CD4-positive, CD25-positive, alpha-beta regulatory T cell (primary cell): Measurements from ENCODE around the gene TYMS. TPM values are rescaled to one million over a fixed set of nuclear protein-coding genes. Genes with fewer than 3 reads are reported as not detected.

Experiments used
- ATAC-seq, 2 donors: fragments of 150-1000 bp; cut with Tn5 transposase; one replicate each; pipeline ENCODE4 v1.10.0; 2021; ENCODE audit warnings: low read depth in 2 of 2, moderate number of reproducible peaks in 2 of 2, moderate library complexity in 1 of 2
- DNase-seq, 3 donors: peaks; one replicate each; pipeline versions ENCODE4 v3.0.0 to v3.0.0-alpha.2; 2012 to 2022; ENCODE audit warnings: mixed read lengths in 1 of 3
- H3K27ac ChIP-seq: one replicate; pipeline ENCODE4 v1.7.0; 2013; ENCODE audit warnings: mild to moderate bottlenecking, low read length; ENCODE audit not compliant: insufficient read depth, poor library complexity, severe bottlenecking
- H3K27me3 ChIP-seq: one replicate; pipeline ENCODE4 v1.7.0; 2013; ENCODE audit warnings: low read length; ENCODE audit not compliant: control insufficient read depth, insufficient read depth
- H3K36me3 ChIP-seq: one replicate; pipeline ENCODE4 v1.7.0; 2013; ENCODE audit warnings: mild to moderate bottlenecking, low read length, moderate library complexity; ENCODE audit not compliant: control insufficient read depth, insufficient read depth
- H3K4me1 ChIP-seq: 2 replicates; pipeline ENCODE4 v1.7.0; 2013; ENCODE audit warnings: mild to moderate bottlenecking, low read length; ENCODE audit not compliant: insufficient read depth, control insufficient read depth, poor library complexity, severe bottlenecking
- H3K4me3 ChIP-seq: one replicate; pipeline ENCODE4 v1.7.0; 2013; ENCODE audit warnings: low read depth, mild to moderate bottlenecking, low read length, moderate library complexity
- H3K9me3 ChIP-seq, 2 experiments: 1 replicate in 1 of 2; 2 replicates in 1 of 2; pipeline ENCODE4 v1.7.0; 2013; ENCODE audit warnings: low read length in 2 of 2, mild to moderate bottlenecking in 1 of 2, moderate library complexity in 1 of 2; ENCODE audit not compliant: control insufficient read depth in 2 of 2
- H3K27ac Mint-ChIP-seq, 3 donors: one replicate each; pipeline ENCODE4 v1.8.0; 2020 to 2022; ENCODE audit warnings: mild to moderate bottlenecking in 3 of 3, mixed read lengths in 3 of 3, moderate library complexity in 2 of 3
- H3K27me3 Mint-ChIP-seq: one replicate; pipeline ENCODE4 v1.8.0; 2022; ENCODE audit warnings: mild to moderate bottlenecking, mixed read lengths
- H3K36me3 Mint-ChIP-seq: one replicate; pipeline ENCODE4 v1.8.0; 2020; ENCODE audit warnings: mixed read lengths
- H3K4me1 Mint-ChIP-seq, 4 donors: one replicate each; pipeline ENCODE4 v1.8.0; 2020 to 2022; ENCODE audit warnings: mixed read lengths in 4 of 4, mild to moderate bottlenecking in 1 of 4
- H3K4me3 Mint-ChIP-seq, 4 donors: one replicate each; pipeline ENCODE4 v1.8.0; 2020 to 2022; ENCODE audit warnings: mild to moderate bottlenecking in 4 of 4, mixed read lengths in 4 of 4, moderate library complexity in 3 of 4
- H3K9me3 Mint-ChIP-seq, 7 donors: one replicate each; pipeline ENCODE4 v1.8.0; 2020 to 2022; ENCODE audit warnings: mixed read lengths in 7 of 7, mild to moderate bottlenecking in 3 of 7, moderate library complexity in 2 of 7
- polyA plus RNA-seq, 4 donors: library from polyadenylated mRNA; unstranded; fragments of 300-500 nt; fragmentation: Illumina TruSeq; gene quantifications; one replicate each; pipeline ENCODE4 v1.2.3, GENCODE V29; 2021
- total RNA-seq: library from RNA; stranded (reverse); gene quantifications from one replicate; pipeline ENCODE4 v1.2.3, GENCODE V29; 2022

The TYMS gene
- total and polyA plus RNA-seq, 5 donors from 2014 or later, result 4.9 to 14.4 (median 7.3) TPM

DNA sequence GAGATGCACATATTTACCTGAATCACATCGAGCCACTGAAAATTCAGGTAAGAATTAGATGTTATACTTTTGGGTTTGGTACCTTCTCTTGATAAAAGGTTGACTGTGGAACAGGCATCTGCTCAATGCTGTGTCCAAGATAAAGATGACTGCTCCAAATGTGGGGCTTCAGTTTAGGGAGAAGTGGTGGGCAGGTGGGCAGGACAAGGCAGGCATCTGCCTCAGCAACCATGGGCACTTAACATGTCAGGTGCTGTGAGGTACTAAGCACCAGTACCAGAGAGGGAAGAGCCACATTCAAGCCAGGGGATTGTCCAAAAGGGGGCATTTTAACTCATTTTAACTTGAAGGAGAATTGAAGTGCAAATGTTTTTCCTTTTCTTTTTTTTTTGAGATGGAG lies 14.0 kb downstream of the TYMS start:
- H3K27me3 Mint-ChIP-seq, result no peaks in the 10 kb centered on the region
- Histone ChIP-seq H3K4me3 (no peak overlapping the region), H3K27ac (no peak overlapping the region), H3K27me3 (no peaks in the 10 kb centered on the region), H3K9me3 (no peaks in the 10 kb centered on the region), H3K36me3 (peaks cover 44% of the 10 kb centered on the region), H3K4me1 (no peaks in the 10 kb centered on the region)
- ATAC-seq, result no peak
- H3K27ac Mint-ChIP-seq, result no peak overlapping the region
- H3K9me3 Mint-ChIP-seq, result peaks cover 0 to 4% (median 0%) of the 10 kb centered on the region in 7 donors
- no peak overlapping the region for H3K4me3 Mint-ChIP-seq
- H3K36me3 Mint-ChIP-seq, result peaks cover 42% of the 10 kb centered on the region
- H3K4me1 Mint-ChIP-seq, result peaks cover 0 to 5% (median 3%) of the 10 kb centered on the region in 4 donors
- DNase-seq, result no peak

DNA sequence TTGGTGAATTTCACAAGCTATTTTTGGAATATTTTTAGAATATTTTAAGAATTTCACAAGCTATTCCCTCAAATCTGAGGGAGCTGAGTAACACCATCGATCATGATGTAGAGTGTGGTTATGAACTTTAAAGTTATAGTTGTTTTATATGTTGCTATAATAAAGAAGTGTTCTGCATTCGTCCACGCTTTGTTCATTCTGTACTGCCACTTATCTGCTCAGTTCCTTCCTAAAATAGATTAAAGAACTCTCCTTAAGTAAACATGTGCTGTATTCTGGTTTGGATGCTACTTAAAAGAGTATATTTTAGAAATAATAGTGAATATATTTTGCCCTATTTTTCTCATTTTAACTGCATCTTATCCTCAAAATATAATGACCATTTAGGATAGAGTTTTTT lies 15.9 kb downstream of the TYMS start:
- H3K9me3 Mint-ChIP-seq, result no peaks in the 10 kb centered on the region
- no peaks in the 10 kb centered on the region for H3K9me3 ChIP-seq
- H3K27ac Mint-ChIP-seq, result no peak overlapping the region
- H3K36me3 ChIP-seq, result peaks cover 52% of the 10 kb centered on the region
- H3K36me3 Mint-ChIP-seq, result peaks cover 54% of the 10 kb centered on the region
- H3K27ac ChIP-seq, result no peak overlapping the region
- peaks cover 0 to 4% (median 4%) of the 10 kb centered on the region in 4 donors for H3K4me1 Mint-ChIP-seq
- no peaks in the 10 kb centered on the region for H3K27me3 ChIP-seq
- no peaks in the 10 kb centered on the region for H3K27me3 Mint-ChIP-seq
- H3K4me3 ChIP-seq, result no peak overlapping the region
- DNase-seq, result no peak
- no peaks in the 10 kb centered on the region for H3K4me1 ChIP-seq
- no peak overlapping the region for H3K4me3 Mint-ChIP-seq
- no peak for ATAC-seq

DNA sequence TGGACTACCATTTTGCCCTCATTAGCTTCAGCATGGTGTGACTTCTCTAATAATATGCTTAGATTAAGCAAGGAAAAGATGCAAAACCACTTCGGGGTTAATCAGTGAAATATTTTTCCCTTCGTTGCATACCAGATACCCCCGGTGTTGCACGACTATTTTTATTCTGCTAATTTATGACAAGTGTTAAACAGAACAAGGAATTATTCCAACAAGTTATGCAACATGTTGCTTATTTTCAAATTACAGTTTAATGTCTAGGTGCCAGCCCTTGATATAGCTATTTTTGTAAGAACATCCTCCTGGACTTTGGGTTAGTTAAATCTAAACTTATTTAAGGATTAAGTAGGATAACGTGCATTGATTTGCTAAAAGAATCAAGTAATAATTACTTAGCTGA lies 16.3 kb downstream of the TYMS start:
- H3K27me3 Mint-ChIP-seq, result no peaks in the 10 kb centered on the region
- Histone ChIP-seq H3K4me3 (no peak overlapping the region), H3K27me3 (no peaks in the 10 kb centered on the region), H3K27ac (no peak overlapping the region), H3K4me1 (no peaks in the 10 kb centered on the region), H3K36me3 (peaks cover 55% of the 10 kb centered on the region), H3K9me3 (no peaks in the 10 kb centered on the region)
- ATAC-seq (no peak), DNase-seq (no peak)
- no peak overlapping the region for H3K4me3 Mint-ChIP-seq
- peaks cover 50% of the 10 kb centered on the region for H3K36me3 Mint-ChIP-seq
- H3K9me3 Mint-ChIP-seq, result no peaks in the 10 kb centered on the region
- H3K4me1 Mint-ChIP-seq, result peaks cover 0 to 4% (median 1%) of the 10 kb centered on the region in 4 donors
- no peak overlapping the region for H3K27ac Mint-ChIP-seq

DNA sequence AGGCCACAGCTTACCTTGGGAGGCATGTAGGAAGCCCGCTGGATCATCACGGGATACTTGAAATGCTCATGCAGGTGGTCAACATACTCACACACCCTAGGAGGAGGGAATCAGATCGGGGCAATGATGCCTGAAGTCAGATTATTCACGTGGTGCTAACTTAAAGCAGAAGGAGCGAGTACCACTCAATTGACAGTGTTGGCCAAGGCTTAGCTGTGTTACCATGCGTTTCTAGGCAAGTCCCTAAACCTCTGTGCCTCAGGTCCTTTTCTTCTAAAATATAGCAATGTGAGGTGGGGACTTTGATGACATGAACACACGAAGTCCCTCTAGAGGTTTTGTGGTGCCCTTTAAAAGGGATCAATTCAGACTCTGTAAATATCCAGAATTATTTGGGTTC lies 17.9 kb downstream of the TYMS start:
- Histone ChIP-seq H3K4me3 (no peak overlapping the region), H3K9me3 (no peaks in the 10 kb centered on the region), H3K27me3 (no peaks in the 10 kb centered on the region), H3K27ac (no peak overlapping the region), H3K36me3 (peaks cover 57% of the 10 kb centered on the region), H3K4me1 (no peaks in the 10 kb centered on the region)
- peak overlapping the region in 1 of 3 donors; percentile 47 for H3K27ac Mint-ChIP-seq
- ATAC-seq (no peak), DNase-seq (no peak)
- no peaks in the 10 kb centered on the region for H3K9me3 Mint-ChIP-seq
- peaks cover 0 to 11% (median 4%) of the 10 kb centered on the region in 4 donors for H3K4me1 Mint-ChIP-seq
- H3K4me3 Mint-ChIP-seq, result no peak overlapping the region
- H3K36me3 Mint-ChIP-seq, result peaks cover 50% of the 10 kb centered on the region
- no peaks in the 10 kb centered on the region for H3K27me3 Mint-ChIP-seq

DNA sequence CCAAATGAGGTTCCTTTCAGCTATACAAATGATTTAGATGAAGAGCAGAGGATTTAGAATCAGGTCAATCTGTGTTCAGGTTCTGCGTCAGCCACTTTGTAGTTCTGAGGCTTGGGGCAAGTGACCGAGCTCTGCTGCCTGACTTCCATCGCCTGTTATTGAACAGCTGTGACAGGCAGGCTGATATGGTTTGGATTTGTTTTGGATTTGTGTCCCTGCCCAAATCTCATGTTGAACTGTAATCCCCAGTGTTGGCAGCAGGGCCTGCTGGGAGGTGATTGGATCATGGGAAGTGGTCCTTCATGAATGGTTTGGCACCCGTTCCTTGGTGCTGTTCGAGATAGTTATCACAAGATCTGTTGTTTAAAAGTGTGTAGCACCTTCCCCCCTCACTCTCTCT lies 18.6 kb downstream of the TYMS start:
- H3K4me3 Mint-ChIP-seq, result no peak overlapping the region
- H3K27me3 ChIP-seq, result no peaks in the 10 kb centered on the region
- no peaks in the 10 kb centered on the region for H3K9me3 ChIP-seq
- H3K9me3 Mint-ChIP-seq, result no peaks in the 10 kb centered on the region
- DNase-seq (no peak), ATAC-seq (no peak)
- H3K36me3 Mint-ChIP-seq, result peaks cover 45% of the 10 kb centered on the region
- H3K27ac ChIP-seq, result no peak overlapping the region
- H3K4me1 Mint-ChIP-seq, result peaks cover 0 to 12% (median 4%) of the 10 kb centered on the region in 4 donors
- peak overlapping the region in 2 of 3 donors; percentile 17 to 37 for H3K27ac Mint-ChIP-seq
- no peak overlapping the region for H3K4me3 ChIP-seq
- H3K4me1 ChIP-seq, result no peaks in the 10 kb centered on the region
- H3K36me3 ChIP-seq, result peaks cover 50% of the 10 kb centered on the region
- no peaks in the 10 kb centered on the region for H3K27me3 Mint-ChIP-seq

DNA sequence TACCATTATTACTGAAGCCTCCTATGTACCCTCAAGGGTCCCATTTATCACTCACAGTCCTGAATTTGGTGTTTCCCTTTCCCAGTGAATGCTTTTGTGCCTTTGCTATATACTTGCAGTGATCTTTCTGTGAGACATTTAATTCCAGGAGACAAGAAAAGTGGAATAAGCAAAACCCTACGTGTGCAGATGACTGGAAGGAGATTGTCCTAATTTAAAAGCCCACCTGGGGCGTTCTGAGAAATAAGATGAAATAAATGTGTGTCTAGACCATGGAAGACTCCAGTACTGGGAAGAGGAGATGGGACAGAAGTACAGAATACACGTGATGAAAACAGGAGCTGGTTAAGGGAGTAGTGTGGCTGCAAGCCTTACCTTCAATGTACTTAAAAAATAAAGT lies 19.3 kb downstream of the TYMS start:
- peak overlapping the region in 1 of 3 donors; percentile 19 for H3K27ac Mint-ChIP-seq
- peaks cover 4 to 14% (median 6%) of the 10 kb centered on the region in 4 donors for H3K4me1 Mint-ChIP-seq
- H3K9me3 Mint-ChIP-seq, result no peaks in the 10 kb centered on the region
- H3K4me3 ChIP-seq, result no peak overlapping the region
- peaks cover 50% of the 10 kb centered on the region for H3K36me3 ChIP-seq
- ATAC-seq, result no peak
- H3K36me3 Mint-ChIP-seq, result peaks cover 43% of the 10 kb centered on the region
- no peaks in the 10 kb centered on the region for H3K27me3 Mint-ChIP-seq
- no peak for DNase-seq
- H3K27ac ChIP-seq, result no peak overlapping the region
- H3K9me3 ChIP-seq, result no peaks in the 10 kb centered on the region
- no peaks in the 10 kb centered on the region for H3K27me3 ChIP-seq
- H3K4me1 ChIP-seq, result peaks cover 5% of the 10 kb centered on the region
- no peak overlapping the region for H3K4me3 Mint-ChIP-seq

DNA sequence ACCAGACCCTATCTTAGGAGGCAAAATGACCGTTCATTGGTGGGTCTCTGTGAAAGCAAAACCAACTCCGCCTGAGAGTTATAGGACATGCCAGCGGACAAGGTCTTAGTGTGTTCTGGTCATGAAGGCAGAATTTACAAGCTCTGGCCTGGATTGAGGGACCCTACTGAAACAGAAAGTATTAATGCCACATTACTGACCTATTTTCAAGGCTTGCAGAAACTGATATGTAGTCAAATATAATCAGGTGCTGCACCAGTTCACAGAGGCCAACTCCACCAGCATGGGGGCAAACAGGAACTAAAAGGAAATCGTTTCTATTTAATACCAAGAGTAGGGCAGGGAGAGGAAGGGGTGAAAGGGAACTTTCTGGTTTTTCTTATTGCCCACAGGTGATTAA lies 19.7 kb downstream of the TYMS start:
- Histone ChIP-seq H3K4me3 (no peak overlapping the region), H3K9me3 (no peaks in the 10 kb centered on the region), H3K4me1 (peaks cover 9% of the 10 kb centered on the region), H3K36me3 (peaks cover 49% of the 10 kb centered on the region), H3K27ac (no peak overlapping the region), H3K27me3 (no peaks in the 10 kb centered on the region)
- H3K9me3 Mint-ChIP-seq, result no peaks in the 10 kb centered on the region
- peaks cover 8 to 18% (median 10%) of the 10 kb centered on the region in 4 donors for H3K4me1 Mint-ChIP-seq
- H3K27ac Mint-ChIP-seq, result peak overlapping the region in 1 of 3 donors; percentile 19
- peaks cover 44% of the 10 kb centered on the region for H3K36me3 Mint-ChIP-seq
- DNase-seq (no peak), ATAC-seq (no peak)
- H3K4me3 Mint-ChIP-seq, result no peak overlapping the region
- H3K27me3 Mint-ChIP-seq, result no peaks in the 10 kb centered on the region

DNA sequence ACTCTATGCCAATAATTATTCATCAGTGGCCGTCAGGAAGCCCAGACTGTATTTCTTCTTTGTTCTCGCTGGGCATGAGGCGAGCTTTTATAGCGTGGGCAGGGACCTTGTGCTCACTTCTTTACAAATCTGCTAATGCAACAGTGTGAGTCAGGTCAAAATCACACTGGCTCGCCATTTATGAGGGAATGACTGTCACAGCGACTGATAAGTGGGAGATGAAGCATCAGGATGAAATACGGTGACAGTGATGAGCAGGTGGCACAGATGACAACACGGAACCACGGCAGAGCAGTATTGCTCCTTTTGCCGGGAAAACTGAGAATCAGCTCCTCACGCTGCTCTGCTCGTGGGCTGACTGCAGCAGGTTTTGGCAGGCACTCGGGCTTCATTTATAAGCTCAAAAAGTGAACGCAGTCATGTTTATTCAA lies 20.5 kb downstream of the TYMS start:
- Histone ChIP-seq H3K4me3 (no peak overlapping the region), H3K36me3 (peaks cover 49% of the 10 kb centered on the region), H3K9me3 (no peaks in the 10 kb centered on the region), H3K27ac (no peak overlapping the region), H3K27me3 (no peaks in the 10 kb centered on the region), H3K4me1 (peaks cover 12% of the 10 kb centered on the region)
- H3K4me3 Mint-ChIP-seq, result no peak overlapping the region
- DNase-seq (no peak), ATAC-seq (no peak)
- peak overlapping the region in 1 of 3 donors; percentile 18 for H3K27ac Mint-ChIP-seq
- no peaks in the 10 kb centered on the region for H3K27me3 Mint-ChIP-seq
- H3K4me1 Mint-ChIP-seq, result peaks cover 11 to 25% (median 15%) of the 10 kb centered on the region in 4 donors
- H3K9me3 Mint-ChIP-seq, result no peaks in the 10 kb centered on the region
- peaks cover 38% of the 10 kb centered on the region for H3K36me3 Mint-ChIP-seq
